NCI-H748 (cell line): ENCODE data around the gene NRG2.

Experiments
- DNase-seq: peaks from one replicate; lab custom pipeline; 2025; ENCODE audit not compliant: unreplicated experiment; lab: John Stamatoyannopoulos, UW

NRG2 gene

DNA sequence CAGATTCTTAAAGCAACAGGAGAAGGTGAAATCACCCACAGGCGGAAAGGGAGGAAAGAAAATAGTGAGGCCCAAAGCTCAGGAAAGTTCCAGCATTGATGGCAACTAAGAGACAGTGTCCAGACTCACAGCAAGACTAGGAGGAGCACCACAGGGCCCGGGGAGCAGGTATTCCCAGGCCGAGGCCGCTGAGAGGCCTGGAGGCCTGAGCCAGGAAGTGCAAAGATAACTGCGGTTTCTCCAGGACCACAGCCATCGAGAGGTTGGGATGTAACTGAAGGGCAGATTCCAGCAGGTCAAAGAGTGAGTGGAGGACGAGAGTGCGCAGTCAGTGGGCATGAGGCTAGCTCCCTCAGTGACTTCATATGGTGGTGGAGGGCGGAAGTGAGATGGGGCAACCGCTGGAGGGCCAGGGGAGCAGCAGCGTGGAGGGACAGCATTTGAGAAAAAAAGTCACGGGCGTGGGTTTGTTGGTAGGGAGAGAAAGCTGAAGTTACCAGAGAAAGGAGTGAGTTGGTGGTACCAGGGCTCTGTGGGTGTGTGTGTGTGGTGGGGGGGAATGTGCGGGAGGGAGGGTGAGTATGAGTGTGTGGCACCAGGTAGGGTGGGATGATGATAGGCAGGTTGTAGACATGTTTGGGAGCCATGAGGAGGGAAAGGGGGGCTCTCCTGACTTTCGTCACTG is 157.8 kb downstream of the NRG2 start:
- no peak for DNase-seq

- DNase-seq, result no peak
These were observed 158.4 kb downstream of the NRG2 start for GRCh38 chr5:139884734-139885133.

DNA sequence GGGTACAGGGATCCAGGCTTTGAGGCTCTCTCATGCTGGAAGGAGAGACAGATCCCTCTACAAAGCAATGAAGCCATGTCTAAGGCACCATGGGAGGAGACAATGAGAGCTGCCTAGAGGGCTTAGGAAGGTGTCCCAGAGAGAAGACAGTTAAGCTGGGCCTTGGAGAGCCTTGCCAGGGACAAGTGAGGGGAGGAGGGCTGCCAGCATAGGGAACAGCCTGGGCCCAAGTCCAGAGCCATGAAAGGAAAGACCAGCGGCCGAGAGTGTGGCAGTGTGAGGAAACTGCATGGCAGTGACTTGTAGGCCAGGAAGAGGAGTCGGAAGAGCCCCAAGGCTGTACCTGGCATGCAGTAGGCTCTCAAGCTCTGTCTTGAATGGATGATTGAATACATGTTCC is 159.0 kb downstream of the NRG2 start:
- no peak for DNase-seq

DNA sequence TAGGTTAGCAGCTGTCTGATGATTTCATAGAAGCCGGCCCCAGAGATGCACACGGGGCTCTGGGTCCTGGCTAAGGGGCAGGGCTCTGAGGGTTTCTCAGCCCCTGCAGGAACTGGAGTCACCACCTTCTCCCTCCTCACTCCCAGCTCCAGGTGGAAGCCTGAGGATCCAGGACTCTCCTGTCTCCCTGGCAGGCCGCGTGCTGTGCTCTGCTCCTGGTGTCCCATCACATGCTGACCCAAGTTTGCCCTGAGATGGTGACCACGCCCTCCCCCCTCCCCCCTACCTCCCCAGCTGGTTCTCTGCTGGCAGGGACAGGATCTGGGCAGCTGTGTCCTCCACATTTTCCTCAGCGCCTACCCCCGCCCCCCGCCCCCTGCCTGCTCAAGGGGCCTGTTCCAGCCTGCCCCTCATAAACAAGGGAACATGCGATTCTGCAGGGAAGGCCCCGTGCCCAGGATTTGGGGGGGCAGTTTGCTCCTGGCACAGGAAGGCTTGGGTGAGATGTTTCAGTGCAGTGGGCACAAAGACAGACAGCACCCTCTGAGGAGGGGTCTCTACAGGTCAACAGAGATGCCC is 160.0 kb downstream of the NRG2 start:
- no peak for DNase-seq

DNA sequence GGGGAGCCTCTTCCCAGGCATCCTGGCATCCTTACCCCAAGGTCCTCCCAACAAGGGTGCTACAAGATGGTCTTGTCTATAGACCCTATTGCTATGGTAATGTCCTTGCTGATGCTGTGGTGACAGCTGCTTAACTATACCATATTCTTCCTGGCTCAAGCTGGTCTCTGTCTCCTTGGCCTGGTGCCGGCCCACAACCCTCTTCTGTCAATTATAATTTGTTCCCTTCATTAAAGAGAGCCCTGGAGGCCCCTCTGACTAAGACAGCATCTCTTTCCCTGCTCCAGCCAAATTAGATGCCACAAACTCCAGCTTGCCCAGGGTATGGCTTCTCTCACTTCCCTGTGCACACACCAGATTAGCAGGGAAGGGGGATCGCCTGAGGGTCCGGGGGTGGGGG is 160.8 kb downstream of the NRG2 start:
- DNase-seq, result no peak

GRCh38 chr5:139881143-139881733 is 161.9 kb downstream of the NRG2 start:
- peak; percentile 10 for DNase-seq

GRCh38 chr5:139880416-139881142 is 162.5 kb downstream of the NRG2 start:
- no peak for DNase-seq

- DNase-seq, result no peak
These were observed 165.0 kb downstream of the NRG2 start for GRCh38 chr5:139878093-139878492.

DNA sequence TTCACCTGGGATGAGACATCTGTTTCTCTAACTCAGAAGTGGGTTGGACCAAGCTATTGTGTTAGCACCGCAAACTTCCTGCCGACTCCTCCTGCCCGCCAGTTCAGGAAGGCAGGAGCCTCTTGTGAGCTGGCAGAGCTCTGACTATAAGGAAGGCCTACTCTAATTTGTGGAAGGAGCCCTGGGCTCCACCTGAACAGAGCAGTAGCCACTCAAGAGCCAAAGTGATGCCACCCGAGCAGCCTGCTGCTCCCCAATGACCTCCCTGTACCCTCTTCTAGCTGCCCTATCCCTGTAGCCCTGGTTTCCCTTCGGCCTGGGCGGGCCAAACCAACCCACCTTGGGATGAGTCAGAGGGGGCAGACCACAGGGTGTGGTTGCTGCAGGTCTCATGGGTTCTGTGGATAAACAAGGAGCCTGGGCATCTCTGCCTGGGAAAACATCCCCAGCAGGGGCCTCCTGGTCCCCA is 165.9 kb downstream of the NRG2 start:
- no peak for DNase-seq

GRCh38 chr5:139875957-139876356 is 167.1 kb downstream of the NRG2 start:
- DNase-seq, result no peak

DNA sequence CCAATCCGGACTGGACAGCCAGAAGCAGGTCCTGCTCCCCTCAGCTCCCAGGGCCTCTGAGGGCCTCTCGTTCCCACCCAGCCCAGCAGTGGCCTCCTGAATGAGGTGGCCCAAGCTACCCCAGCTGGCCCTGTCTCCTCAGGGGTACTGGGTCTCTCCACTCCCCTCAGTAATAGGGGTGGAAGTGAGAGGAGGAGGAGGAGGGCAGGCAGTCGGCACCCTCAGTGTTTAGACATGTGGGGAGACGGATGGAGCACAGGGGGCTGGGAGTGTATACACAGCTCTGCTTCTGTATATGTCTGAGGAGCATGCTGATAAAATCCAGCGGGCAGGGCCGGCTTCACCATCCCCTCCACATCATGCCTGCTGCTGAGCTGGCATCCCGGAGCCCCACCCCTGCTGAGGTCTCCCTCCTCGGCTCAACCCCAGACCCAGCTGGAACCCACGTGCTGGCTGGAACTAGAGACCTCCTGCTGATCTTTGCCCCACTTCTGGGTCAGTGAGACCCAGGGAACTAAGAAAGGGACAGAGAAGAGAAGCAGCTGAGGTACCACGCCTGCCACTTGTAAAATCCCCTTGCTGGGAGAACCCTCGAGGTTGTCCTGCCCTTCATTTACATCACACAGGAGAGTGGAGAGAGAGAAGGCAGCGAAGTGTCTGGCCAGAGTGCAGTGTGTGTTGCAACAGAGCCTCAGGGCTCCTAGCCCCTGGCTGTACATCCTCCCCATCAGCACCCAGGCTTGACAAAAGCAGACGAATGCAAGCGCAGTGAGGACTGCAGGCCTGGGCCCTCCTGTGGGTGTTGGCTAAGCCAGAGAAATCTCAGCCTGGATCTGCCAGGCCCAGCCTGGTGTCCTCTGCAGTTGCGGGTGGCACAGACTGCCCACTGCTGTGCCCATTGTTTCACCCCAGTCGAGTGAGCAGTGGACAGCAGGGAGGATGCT is 170.0 kb downstream of the NRG2 start:
- no peak for DNase-seq

DNA sequence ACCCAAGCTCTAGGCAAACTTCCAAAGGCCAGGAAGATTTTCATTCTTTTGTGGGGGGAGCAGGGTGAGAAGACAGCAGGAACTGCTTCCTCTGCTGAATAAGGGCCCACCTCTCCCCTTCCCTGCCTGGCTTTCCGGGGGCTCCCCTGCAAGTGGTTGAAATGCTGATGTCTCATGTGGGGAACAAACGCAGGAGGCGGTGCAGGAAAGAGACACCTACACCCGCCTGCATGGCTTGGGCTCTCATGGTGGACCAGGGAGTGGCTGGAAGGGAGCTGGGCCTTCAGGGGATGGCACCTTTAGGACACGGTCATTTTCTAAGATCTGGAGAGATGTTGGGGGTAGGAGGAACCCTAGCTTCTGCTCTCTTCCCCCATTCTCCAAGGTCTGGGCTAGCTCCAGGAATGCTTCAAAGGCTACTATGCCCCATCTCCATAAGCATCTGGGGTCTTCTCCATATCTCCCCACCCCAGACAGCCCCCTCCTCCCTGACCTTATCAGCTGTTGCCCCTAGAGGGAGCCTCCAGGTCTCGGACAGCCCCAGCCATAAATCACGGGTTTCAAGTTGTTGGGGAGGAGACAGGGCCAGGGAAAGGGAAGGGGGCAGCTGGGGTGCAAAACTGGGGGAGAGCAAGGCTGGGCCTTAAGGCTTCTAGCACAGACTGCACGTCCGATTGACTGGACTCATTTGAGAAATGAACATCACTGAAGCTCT is 170.9 kb downstream of the NRG2 start:
- no peak for DNase-seq

DNA sequence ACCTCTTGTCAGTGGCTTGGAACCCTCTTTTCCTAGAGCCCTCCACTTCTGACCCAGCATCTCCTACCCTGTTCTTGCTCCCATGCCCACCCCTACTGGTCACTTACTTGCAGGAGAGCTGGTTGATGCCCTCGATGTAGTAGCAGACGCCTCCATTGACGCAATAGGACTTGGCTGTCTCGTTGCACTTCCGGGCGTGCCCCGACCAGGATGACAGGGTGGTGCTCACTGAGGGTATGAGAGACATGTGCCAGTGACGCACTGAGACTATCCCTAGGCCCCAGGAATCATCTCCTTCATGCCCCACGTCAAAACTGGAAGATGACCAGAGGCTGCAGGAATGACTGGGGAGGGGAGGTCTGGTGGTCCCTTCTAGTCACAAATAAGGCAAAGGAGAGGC is 171.5 kb downstream of the NRG2 start:
- no peak for DNase-seq

GRCh38 chr5:139870677-139871076 is 172.4 kb downstream of the NRG2 start:
- DNase-seq, result no peak

DNA sequence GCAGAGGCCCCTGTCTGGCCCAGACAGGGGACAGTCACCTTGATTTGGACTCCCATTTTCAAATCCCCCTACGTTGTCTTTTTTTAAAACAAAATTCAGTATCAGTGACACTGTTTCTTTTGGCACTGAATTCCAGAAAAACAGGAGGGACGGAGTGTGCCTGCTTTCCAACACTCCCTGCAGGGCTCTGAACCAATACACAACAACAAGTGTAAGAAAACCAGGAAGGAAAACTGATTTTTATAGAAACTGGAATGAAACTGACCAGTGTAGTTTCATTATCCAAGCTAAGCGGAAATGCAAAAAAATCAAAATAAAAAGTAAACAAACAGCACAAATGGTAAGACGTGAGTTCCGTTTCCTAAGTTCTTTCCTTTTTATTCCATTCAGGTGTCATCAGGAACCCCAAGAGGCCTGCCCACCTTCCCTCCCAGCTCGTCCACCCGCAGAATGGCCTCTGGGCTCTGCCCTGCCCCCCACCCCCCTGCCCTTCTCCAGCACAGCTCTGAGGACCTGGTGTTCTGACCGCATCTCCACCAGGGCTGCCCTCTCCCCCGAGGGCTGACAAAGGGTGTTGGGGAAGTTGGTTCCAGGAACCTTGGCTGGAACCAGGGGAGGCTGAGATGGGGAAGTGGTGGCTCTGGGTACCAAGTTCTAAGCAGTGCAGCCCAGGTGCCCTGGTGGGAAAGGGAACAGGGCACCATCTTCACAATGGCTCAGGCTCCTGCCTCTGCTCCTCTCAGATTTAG is 173.9 kb downstream of the NRG2 start:
- DNase-seq, result no peak

- no peak for DNase-seq
These were observed 175.5 kb downstream of the NRG2 start for GRCh38 chr5:139867581-139867980.

GRCh38 chr5:139867109-139867508 is 176.0 kb downstream of the NRG2 start:
- no peak for DNase-seq

DNA sequence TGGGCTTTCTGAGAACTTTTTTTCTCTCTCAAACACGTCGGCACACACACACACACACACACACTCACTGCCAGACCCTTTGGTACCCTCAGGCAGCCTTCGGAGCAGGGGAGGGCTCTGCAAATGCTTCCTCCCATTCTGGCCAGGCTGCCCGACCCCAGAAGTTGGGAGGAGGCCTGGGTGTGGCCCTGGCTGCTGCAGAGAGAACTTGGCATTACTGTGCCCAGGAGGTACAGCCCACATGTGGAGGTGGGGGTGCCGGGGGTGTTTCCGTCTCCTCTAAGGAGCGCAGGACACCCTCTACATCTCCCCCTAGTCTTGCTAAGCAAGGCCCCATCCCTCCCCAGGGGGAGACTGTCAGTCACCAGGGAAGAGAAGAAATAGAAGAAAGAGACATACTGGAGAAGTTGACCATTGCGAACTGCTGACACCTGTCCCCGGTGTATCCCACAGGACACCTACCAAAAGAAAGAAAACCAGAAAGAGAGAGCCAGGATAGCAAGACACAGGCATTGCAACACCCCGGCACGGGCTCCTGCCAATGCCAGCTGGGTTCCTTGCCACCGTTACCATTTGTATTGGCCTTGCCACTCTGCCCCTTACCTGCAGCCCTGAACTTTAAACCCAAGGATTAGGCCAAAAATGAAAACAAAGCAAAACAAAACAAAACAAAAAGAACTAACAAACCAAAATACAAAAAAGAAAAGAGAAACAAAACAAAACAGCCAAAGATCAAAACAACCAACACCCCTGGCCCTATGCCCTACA is 178.2 kb downstream of the NRG2 start:
- DNase-seq, result no peak
